AG04450 (cell line): Measurements from ENCODE around the gene MYBPC1. TPM values are rescaled to one million over a fixed set of nuclear protein-coding genes. Genes with fewer than 3 reads are reported as not detected.
"Not testable (repeated sequence)": the region's sequence is repeated elsewhere in the genome, so short reads cannot be mapped to it uniquely, and the experiment has no call there.

Experiments
- CTCF ChIA-PET: fragments of 300-600, 350-600 bp; formaldehyde crosslinking; extraction: SDS; loops from one replicate; lab custom pipeline; 2022; ENCODE audit warnings: antibody characterized with exemption, inconsistent platforms; lab: Charles Lee
- POLR2A ChIA-PET: fragments of 350-600 bp; formaldehyde crosslinking; extraction: SDS; loops from one replicate; lab custom pipeline; 2021; ENCODE audit warnings: antibody characterized with exemption, inconsistent platforms; lab: Yijun Ruan, JAX
- DNase-seq: peaks from one replicate; pipeline ENCODE4 v3.0.0-alpha.2; 2011; ENCODE audit warnings: low read depth, low spot score
- H3K27ac ChIP-seq: one replicate; pipeline ENCODE4 v1.5.1; 2012; ENCODE audit warnings: low read depth, low read length, control low read depth
- H3K27me3 ChIP-seq: one replicate; pipeline ENCODE4 v1.6.0; 2012; ENCODE audit warnings: low read length; ENCODE audit not compliant: control insufficient read depth, insufficient read depth
- H3K4me3 ChIP-seq: 2 replicates; pipeline ENCODE4 v1.5.1; 2011; ENCODE audit warnings: mild to moderate bottlenecking, low read depth, low read length, control low read depth
- H3K9me3 ChIP-seq: 2 replicates; pipeline ENCODE4 v1.5.1; 2012; ENCODE audit warnings: low read length; ENCODE audit not compliant: control insufficient read depth, insufficient read depth
- CTCF ChIP-seq: IDR thresholded peaks from 2 replicates; pipeline ENCODE4 v1.5.1; 2011; ENCODE audit warnings: low read depth, low read length, control low read depth, inconsistent platforms
- polyA plus RNA-seq: library from polyadenylated mRNA; depleted of rRNA; stranded (reverse); fragments of >200 nt; gene quantifications from 2 replicates; pipeline ENCODE4 v1.2.3, GENCODE V29; 2011

MYBPC1 gene
- polyA plus RNA-seq, 1 experiment = not detected

GRCh38 chr12:101671157-101671791 is 76.5 kb downstream of the MYBPC1 start:
- DNase-seq = no peak
- CTCF ChIA-PET = no interaction called here
- POLR2A ChIA-PET = no interaction called here
- peaks cover 3% of the 10 kb centered on the region for H3K27me3 ChIP-seq
- no peaks in the 10 kb centered on the region for H3K9me3 ChIP-seq
- no peak overlapping the region for H3K4me3 ChIP-seq
- H3K27ac ChIP-seq = no peak overlapping the region
- no peak for TF ChIP-seq CTCF

GRCh38 chr12:101671833-101672232 is 77.1 kb downstream of the MYBPC1 start:
- CTCF ChIA-PET = no interaction called here

GRCh38 chr12:101675555-101675954 is 80.8 kb downstream of the MYBPC1 start:
- no peaks in the 10 kb centered on the region for H3K9me3 ChIP-seq
- H3K27me3 ChIP-seq = no peaks in the 10 kb centered on the region
- no peak for DNase-seq
- TF ChIP-seq CTCF = no peak
- POLR2A ChIA-PET = no interaction called here
- CTCF ChIA-PET = no interaction called here
- no peak overlapping the region for H3K27ac ChIP-seq
- no peak overlapping the region for H3K4me3 ChIP-seq

More at GRCh38 chr12:101671833-101672232, 77.1 kb downstream of the MYBPC1 start:
- POLR2A ChIA-PET = no interaction called here
- TF ChIP-seq CTCF = no peak
- no peak overlapping the region for H3K4me3 ChIP-seq
- H3K27me3 ChIP-seq = peaks cover 2% of the 10 kb centered on the region
- H3K27ac ChIP-seq = no peak overlapping the region
- H3K9me3 ChIP-seq = no peaks in the 10 kb centered on the region
- DNase-seq = no peak

GRCh38 chr12:101676497-101676896 is 81.7 kb downstream of the MYBPC1 start:
- H3K27ac ChIP-seq, H3K4me3 ChIP-seq, CTCF ChIA-PET, POLR2A ChIA-PET, H3K9me3 ChIP-seq, DNase-seq, H3K27me3 ChIP-seq: not testable (repeated sequence)

- H3K27me3 ChIP-seq = no peaks in the 10 kb centered on the region
- no peak overlapping the region for H3K4me3 ChIP-seq
- ChIA-PET POLR2A (no interaction called here), CTCF (no interaction called here)
- no peak for TF ChIP-seq CTCF
- H3K9me3 ChIP-seq = no peaks in the 10 kb centered on the region
- H3K27ac ChIP-seq = no peak overlapping the region
- no peak for DNase-seq
Observed at GRCh38 chr12:101678081-101678480, 83.3 kb downstream of the MYBPC1 start.

- no peaks in the 10 kb centered on the region for H3K9me3 ChIP-seq
- TF ChIP-seq CTCF = no peak
- H3K4me3 ChIP-seq = no peak overlapping the region
- POLR2A ChIA-PET = no interaction called here
- no peak overlapping the region for H3K27ac ChIP-seq
- CTCF ChIA-PET = no interaction called here
- no peaks in the 10 kb centered on the region for H3K27me3 ChIP-seq
- no peak for DNase-seq
Observed at GRCh38 chr12:101680240-101680639, 85.5 kb downstream of the MYBPC1 start.
